ES-I3 (cell line): ENCODE results near the gene SAMD15.
"Not testable (repeated sequence)": the region's sequence is repeated elsewhere in the genome, so short reads cannot be mapped to it uniquely, and the experiment has no call there.

ENCODE experiments used
- H3K36me3 ChIP-seq: 2 replicates; pipeline ENCODE4 v1.6.1; 2013; ENCODE audit warnings: mild to moderate bottlenecking, low read length, control low read depth, moderate library complexity; ENCODE audit not compliant: insufficient read depth
- H3K4me1 ChIP-seq: 2 replicates; pipeline ENCODE4 v1.6.1; 2013; ENCODE audit warnings: mild to moderate bottlenecking, control low read depth, low read length; ENCODE audit not compliant: insufficient read depth
- H3K9ac ChIP-seq: 2 replicates; pipeline ENCODE4 v1.6.1; 2013; ENCODE audit warnings: low read depth, mild to moderate bottlenecking, low read length, moderate library complexity
- H3K9me3 ChIP-seq: 2 replicates; pipeline ENCODE4 v1.6.1; 2013; ENCODE audit warnings: mild to moderate bottlenecking, low read length, moderate library complexity; ENCODE audit not compliant: control insufficient read depth, insufficient read depth

SAMD15 gene

DNA sequence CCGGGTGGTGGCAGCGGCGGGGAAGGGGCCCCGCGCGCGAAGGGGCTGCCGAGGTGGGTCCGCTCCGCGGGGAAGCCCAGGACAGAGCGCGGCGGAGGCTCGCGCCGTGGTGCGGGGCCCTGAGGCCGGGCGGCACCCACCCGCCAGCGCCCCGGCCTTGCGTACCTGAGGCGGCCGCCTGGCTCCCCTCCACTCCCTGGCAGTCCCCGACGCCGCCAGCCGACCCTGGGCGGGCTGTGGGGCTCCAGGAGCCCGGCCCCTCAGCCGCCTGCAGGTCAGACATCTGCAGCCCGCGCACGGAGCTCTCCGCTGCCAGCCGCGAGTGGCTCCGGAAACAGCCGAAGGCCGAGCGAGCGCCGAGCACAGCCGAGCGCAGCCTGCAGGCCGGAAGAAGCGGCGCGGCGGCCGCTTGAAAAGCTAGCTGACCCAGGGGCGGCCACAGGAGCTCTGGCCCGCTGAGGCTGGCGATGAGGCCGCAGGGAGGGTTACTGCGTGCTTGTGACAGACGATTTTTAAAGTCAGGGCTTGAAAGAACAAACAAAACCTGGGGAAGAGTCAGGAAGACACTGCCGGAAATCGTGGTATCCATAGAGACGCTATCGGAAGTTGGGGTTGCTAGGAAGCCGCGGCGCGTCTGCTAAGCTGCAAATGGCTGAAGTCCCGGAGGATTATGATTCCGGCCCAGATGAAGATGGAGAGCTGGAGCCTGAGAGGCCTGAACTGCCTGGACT, at the start of gene SAMD15, which contains the start of gene TMED8:
SAMD15 (plus strand) TSS at position 609 of the 731 bp plus-strand sequence; CDS start at position 649, 40 bp downstream.
TMED8 (minus strand) TSS at position 324 of the 731 bp plus-strand sequence; CDS start at position 283, 41 bp downstream.
- Histone ChIP-seq H3K9me3 (no peaks in the 10 kb centered on the region), H3K4me1 (no peaks in the 10 kb centered on the region), H3K9ac (peak within 1 kb of the TSS; percentile 62), H3K36me3 (no peaks in the 10 kb centered on the region)

DNA sequence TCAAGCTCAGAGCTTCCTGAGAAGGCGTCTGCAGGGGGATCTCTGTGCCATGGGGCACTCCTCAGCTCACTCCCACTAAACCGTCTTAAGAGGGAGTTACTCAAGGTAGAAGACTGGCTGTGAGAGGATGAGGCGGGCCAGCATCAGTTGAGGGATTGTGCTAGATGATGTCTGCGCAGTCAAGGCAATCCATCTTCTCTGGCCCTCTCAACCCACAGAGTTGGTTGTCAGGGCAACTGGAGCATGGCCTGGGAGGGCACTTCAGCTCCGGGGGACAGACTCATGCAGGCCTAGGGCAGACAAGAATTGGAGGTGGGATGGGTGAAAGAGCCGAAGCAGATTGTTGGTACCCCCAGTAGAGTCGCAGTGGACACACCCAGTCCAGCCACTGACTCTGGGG, 47.3 kb upstream of the SAMD15 start:
- H3K36me3 ChIP-seq = peaks cover 3% of the 10 kb centered on the region; the same call in 1 of the 2 replicates
- no peaks in the 10 kb centered on the region for H3K9me3 ChIP-seq
- H3K9ac ChIP-seq = no peak overlapping the region
- H3K4me1 ChIP-seq = no peaks in the 10 kb centered on the region

DNA sequence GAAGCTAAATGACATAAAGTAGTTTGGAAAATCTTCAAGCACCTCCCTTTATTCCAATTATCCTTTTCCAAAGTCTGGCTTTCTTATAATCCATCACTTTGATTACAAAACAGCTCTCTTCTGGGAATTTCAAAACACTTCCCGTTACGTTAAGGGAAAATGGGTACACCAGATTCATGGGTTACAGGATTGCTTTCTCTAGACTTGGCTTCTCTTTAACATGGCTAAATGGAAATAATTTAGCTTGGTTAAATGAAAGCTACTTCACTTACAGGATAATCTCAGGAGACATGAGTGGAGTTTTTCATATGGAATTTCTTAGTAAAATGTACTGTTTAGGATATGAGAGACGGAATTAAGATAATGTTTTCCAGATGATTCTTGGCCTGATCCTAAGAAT, 41.6 kb upstream of the SAMD15 start:
- Histone ChIP-seq H3K4me1 (peaks cover 35% of the 10 kb centered on the region), H3K9ac (no peak overlapping the region), H3K9me3 (no peaks in the 10 kb centered on the region)

DNA sequence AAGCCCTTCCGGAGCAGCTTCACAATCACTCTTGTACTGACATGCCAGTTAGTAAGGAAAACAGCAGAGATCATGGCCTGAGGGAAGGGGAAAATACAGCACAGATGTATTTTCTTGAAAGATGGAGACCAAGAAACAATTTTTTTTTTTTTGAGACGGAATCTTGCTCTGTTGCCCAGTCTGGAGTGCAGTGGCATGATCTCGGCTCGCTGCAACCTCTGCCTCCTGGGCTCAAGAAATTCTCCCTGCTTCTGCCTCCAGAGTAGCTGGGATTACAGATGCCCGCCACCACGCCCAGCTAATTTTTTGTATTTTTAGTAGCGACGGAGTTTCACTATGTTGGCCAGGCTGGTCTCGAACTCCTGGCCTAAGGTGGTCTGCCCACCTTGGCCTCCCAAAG, 39.9 kb upstream of the SAMD15 start:
- not testable (repeated sequence) for H3K9me3 ChIP-seq, H3K9ac ChIP-seq, H3K36me3 ChIP-seq
- H3K4me1 ChIP-seq = peaks cover 37% of the 10 kb centered on the region

More for the DNA sequence above, 41.6 kb upstream of the SAMD15 start:
- H3K36me3 ChIP-seq = no peaks in the 10 kb centered on the region

DNA sequence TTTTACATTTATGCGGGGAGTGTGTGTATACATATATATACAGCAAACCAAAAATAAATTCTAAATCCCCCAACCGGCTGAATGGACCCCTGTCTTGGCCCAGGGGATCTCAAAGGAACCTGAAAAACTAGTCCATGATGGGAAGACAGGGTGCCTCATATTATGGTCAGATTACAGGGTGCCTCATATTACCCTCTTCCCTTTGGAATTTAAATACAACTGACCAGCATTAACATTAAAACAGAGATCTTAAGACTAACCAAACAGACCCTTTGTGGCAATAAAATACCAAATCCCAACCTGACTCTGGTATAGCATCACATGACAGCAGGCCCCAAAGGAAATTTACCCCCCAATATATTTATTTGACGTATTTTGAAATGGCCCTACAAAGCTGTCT, 39.3 kb upstream of the SAMD15 start:
- Histone ChIP-seq H3K36me3 (no peaks in the 10 kb centered on the region), H3K9ac (no peak overlapping the region), H3K9me3 (no peaks in the 10 kb centered on the region), H3K4me1 (peaks cover 42% of the 10 kb centered on the region)

DNA sequence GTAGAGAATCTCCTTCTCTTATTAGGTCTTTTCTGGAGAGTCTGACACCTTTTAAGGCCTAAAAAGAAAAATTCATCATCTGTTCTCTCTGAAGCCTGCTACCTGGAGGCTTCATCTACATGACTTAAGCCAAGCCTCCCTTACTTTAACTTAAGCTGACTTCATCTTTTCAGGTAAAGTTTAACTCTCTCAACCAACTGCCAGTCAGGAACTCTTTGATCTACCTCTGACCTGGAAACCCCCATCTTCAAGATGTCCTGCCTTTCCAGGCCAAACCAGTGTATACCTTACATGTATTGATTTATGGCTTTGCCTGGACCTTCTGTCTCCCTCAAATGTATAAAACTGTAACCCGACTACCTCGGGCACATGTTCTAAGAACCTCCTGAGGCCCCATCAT, 38.9 kb upstream of the SAMD15 start:
- Histone ChIP-seq H3K9me3 (no peaks in the 10 kb centered on the region), H3K36me3 (no peaks in the 10 kb centered on the region), H3K4me1 (peaks cover 46% of the 10 kb centered on the region), H3K9ac (no peak overlapping the region)

DNA sequence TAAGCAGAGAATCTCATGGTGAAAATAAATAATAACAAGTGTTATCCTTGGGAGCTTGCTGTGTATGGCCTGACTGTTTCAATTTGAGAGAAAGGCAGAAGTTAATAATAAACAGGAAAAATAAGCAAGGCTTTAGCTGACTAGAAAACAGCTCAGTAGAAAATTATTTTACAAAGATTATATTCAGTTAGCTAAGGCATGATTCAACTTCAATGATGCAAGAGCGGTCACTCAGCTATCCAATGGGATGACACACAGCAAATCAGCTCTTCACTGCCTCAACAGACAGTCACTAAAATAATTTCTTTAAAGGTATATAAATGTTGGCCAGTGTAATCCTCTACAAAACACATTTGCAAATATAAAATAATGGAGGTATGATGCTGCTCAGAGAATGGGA, 37.8 kb upstream of the SAMD15 start:
- Histone ChIP-seq H3K9ac (no peak overlapping the region), H3K4me1 (peaks cover 55% of the 10 kb centered on the region), H3K36me3 (no peaks in the 10 kb centered on the region), H3K9me3 (no peaks in the 10 kb centered on the region)

DNA sequence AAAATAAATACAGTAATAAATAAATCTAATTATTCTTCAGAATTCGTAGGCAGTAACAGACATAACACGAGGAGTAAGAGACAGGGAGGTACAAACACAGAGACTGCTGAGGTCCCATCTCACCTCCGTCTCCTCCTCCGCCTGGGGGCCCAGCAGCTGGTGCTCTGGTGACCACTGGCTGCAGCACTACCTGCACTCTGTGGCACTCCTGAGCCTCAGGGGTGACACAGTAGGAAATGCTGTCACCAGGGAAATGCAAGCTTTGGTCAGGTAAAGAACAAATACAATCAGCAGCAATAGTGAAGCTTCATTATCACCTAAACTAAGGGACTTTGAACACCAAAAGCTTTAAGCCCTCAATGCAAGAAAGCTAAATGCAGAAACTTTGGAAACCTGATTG, 36.8 kb upstream of the SAMD15 start:
- H3K4me1 ChIP-seq = peaks cover 55% of the 10 kb centered on the region
- H3K9me3 ChIP-seq = no peaks in the 10 kb centered on the region
- no peaks in the 10 kb centered on the region for H3K36me3 ChIP-seq
- H3K9ac ChIP-seq = no peak overlapping the region

DNA sequence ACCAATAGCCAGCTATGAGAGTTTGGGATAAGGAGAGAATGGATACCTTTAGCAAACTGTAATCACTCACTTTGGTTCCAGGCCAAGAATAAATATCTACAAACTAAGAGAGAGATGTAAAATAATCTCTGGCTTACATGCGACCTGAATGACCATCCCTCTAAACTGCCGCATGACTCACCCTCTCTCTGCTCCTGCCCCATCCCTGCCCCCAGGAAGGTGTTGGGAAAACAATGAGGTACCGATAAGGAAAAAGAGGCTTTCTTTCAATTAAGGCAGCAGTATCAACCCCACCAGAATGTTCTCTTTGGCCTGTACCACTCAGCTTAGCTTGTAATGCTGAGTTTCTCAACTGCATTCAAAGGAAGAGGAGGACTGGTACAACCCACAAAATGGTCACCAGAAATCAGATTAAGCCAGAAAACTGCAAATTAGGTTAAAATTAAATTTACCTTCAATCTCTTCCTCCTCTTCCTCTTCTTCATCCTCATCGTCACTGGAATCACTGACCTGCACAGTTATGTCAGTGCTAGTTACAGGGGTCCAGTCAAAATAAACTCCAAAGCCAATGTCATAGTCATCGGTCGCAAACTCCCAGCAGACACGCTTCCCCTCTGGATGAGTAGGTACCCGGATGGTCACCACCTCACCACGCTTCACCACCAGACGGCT, 34.3 kb upstream of the SAMD15 start:
- no peaks in the 10 kb centered on the region for H3K36me3 ChIP-seq
- H3K9me3 ChIP-seq = no peaks in the 10 kb centered on the region
- H3K4me1 ChIP-seq = peaks cover 38% of the 10 kb centered on the region
- H3K9ac ChIP-seq = no peak overlapping the region

DNA sequence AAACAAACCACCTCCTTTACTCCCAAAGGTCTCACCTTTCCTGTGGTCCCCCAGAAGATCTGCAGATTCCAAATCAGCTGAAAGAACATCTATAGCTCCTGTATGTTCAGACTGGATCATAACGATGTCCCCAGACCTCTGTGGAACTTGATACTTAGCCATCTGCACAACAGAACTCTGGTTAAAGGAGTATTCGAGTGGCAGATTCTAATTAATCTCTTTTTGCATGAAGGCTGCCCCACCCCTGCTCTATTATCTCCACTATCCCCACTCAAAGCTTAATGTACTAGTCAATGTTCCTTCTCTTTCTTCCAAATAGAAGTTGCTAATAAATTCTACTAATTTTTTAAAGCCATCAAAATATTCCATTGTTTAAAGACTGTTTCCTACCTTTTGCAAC, 33.5 kb upstream of the SAMD15 start:
- H3K9me3 ChIP-seq = no peaks in the 10 kb centered on the region
- no peaks in the 10 kb centered on the region for H3K36me3 ChIP-seq
- no peak overlapping the region for H3K9ac ChIP-seq
- H3K4me1 ChIP-seq = peaks cover 36% of the 10 kb centered on the region

DNA sequence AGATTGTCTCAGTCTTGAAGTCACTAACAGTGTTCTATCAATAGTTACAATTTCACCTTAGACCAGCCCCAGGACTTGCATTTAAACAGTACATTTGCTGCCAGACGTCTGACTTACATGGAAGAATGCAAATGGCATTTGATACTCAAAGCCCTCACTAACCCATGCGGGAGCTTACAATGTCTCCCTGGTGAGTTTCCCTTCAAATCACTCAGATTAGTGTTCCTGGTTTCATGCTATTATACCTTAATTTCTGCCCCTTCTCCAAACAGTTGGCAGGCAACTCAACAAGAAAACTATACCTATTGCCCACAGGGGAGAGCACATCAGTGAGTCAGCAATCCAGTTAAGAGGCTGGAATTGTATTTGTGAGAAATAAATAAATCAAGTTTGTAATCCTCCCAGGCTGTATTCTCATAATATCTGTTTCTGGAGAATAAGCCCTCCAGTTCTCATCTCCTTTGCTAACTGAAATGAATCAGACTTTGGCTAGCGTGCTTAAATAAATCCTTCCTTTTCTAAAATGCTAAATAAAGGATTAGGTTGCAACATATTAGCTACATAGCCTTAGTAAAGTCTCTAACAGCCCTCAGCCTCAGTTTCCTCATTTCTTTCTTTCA, 32.7 kb upstream of the SAMD15 start:
- Histone ChIP-seq H3K9me3 (no peaks in the 10 kb centered on the region), H3K9ac (no peak overlapping the region), H3K4me1 (peaks cover 28% of the 10 kb centered on the region), H3K36me3 (no peaks in the 10 kb centered on the region)

DNA sequence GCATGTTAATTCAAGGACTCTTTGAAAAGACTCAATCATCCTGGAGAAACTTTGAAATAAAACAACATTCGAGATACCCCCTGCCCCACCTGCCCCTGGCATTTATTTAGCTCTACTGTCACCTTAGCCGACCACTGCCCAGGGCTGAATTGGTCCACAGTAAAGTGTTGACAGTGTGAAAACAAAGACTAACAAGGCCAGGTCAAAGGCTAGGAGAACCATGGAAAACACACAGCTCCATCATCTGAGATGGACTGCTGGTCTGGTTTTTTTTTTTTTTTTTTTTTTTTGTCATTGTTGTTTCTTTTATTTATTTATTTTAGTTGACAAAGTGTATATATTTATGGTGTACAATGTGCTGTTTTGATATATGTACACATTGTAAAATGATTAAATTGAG, 30.7 kb upstream of the SAMD15 start:
- Histone ChIP-seq H3K4me1 (peaks cover 20% of the 10 kb centered on the region), H3K9ac (no peak overlapping the region), H3K36me3 (no peaks in the 10 kb centered on the region), H3K9me3 (no peaks in the 10 kb centered on the region)

DNA sequence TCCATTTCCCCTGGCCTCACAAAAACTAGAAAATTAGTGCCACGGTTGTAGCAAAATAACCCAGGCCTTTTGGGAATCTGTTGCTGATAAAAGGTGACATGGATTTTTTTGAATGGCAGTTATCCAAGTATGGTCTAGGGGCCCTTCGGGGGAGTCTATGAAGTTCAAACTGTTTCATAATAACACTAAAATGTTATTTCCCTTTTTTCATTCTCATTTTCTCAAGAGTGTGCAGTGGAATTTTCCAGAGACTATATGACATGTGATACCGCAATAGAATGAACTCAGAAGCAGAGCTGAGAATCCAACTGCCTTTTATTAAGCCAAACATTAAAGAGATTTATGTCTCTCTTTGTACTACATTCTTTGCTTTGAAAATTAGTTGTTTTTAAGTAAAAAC, 29.4 kb upstream of the SAMD15 start:
- Histone ChIP-seq H3K36me3 (no peaks in the 10 kb centered on the region), H3K9me3 (no peaks in the 10 kb centered on the region), H3K4me1 (peaks cover 14% of the 10 kb centered on the region), H3K9ac (no peak overlapping the region)

DNA sequence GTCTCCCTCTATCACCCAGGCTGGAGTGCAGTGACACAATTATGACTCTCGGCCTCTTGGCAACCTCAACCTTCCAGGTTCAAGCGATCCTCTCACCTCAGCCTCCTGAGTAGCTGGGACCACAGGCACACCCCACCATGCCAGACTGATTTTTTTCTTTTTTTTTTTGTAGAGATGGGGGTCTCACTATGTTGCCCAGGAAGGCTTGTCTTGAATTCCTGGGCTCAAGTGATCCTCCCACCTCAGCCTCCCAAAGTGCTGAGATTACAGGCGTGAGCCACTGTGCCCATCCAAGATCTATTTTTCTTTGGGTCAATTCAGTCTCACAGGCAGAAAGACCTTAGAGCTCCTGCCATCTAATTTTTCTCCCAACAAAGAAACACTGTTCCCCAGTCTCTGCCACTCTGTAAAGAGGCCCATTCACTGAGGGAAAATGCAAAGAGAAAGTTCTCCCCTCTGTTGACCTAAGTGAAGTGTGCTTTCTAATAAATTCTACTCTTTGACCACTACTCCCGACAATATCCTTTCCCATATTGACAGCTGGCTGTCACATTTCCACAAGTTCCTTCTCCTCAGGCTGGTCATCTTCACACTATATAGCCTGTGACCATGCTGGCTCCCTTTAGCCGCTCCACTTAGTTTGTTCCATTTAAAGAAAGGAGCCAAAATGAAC, 23.6 kb upstream of the SAMD15 start:
- Histone ChIP-seq H3K9me3 (no peaks in the 10 kb centered on the region), H3K9ac (no peak overlapping the region), H3K4me1 (no peaks in the 10 kb centered on the region), H3K36me3 (no peaks in the 10 kb centered on the region)
